ENCODE data around the gene CFAP57. TPM values are rescaled to one million over a fixed set of nuclear protein-coding genes. Genes with fewer than 3 reads are reported as not detected.
A peak's percentile ranks its signal among the peaks of the same experiment; 100 is the strongest.

The CFAP57 gene
- total RNA-seq, 4 donors from 2014 or later = 0.10 to 0.81 (median 0.11) TPM; not detected in 1

DNA sequence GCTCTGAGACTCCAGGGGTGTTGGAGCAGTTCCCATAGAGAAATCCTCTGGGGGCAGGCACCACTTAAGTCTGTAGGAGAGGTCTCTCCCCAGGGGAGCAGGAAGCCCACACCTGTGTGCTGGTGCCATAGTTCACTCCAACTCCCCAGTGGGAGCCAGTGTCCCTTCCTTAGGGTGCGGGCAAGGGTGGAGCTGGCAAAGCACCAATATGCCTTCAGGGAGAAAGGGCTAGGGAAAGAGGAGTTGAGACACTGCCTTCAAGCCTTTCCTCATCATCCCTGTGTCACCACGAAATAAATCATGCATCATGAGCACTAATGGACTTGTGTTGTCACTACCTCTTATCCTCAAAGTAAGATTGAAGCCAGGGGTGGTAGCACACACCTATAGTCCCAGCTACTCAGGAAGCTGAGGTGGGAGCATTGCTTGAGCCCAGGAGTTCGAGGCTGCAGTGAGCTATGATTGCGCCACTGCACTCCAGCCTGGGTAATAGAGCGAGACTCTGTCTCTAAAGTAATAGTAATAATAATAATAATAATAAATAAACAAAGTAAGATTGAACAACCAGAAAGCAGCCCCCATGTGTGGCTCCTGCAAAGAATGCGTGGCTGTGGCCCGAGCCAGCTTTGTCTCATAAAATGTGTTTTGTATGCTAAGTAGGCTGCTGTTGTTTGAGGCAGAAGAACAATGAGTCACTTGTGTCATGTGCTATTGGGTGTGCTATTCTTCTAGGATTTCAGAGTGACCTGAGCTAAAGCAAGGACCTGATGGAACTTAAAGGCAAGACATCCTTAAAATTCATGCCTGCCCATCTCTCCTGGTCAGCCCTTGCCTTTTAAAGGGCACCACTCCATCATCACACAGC is 122.0 kb downstream of the CFAP57 start:
- no peak for DNase-seq (ENCODE audit: low spot score in 2 of 2)
- Histone ChIP-seq H3K9me3 (no peaks in the 10 kb centered on the region), H3K27ac (peak overlapping the region; percentile 73), H3K36me3 (no peaks in the 10 kb centered on the region), H3K4me1 (peaks cover 36% of the 10 kb centered on the region), H3K4me3 (no peak overlapping the region), H3K27me3 (no peaks in the 10 kb centered on the region)
- 62% methylated on average over 7 of the region's 7 CpGs for WGBS
- TF ChIP-seq POLR2A (IDR thresholded peaks at IDR 0.05) = no peak

DNA sequence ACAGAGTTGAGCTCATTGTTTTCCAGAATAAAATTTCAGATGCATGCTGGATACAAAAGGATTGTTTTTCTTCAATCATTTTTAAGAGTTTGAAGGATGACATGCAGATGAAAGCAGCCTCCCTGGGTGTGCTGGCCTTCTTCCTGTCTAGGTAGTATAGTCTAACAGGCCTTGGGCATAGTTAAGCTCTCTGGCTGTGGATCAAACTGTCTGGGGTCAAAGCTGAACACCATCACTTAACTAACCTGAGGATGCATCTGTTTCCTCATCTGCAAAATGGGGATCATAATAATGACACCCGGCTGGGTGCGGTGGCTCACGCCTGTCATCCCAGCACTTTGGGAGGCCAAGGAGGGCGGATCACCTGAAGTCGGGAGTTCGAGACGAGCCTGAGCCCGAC is 122.6 kb downstream of the CFAP57 start:
- Histone ChIP-seq H3K27ac (peak overlapping the region; percentile 73), H3K9me3 (no peaks in the 10 kb centered on the region), H3K36me3 (no peaks in the 10 kb centered on the region), H3K4me1 (peaks cover 36% of the 10 kb centered on the region), H3K27me3 (no peaks in the 10 kb centered on the region), H3K4me3 (no peak overlapping the region)
- no peak for TF ChIP-seq EP300 (IDR thresholded peaks at IDR 0.05)
- no peak for TF ChIP-seq POLR2AphosphoS5 (IDR thresholded peaks at IDR 0.05)
- TF ChIP-seq, protein P1, sequence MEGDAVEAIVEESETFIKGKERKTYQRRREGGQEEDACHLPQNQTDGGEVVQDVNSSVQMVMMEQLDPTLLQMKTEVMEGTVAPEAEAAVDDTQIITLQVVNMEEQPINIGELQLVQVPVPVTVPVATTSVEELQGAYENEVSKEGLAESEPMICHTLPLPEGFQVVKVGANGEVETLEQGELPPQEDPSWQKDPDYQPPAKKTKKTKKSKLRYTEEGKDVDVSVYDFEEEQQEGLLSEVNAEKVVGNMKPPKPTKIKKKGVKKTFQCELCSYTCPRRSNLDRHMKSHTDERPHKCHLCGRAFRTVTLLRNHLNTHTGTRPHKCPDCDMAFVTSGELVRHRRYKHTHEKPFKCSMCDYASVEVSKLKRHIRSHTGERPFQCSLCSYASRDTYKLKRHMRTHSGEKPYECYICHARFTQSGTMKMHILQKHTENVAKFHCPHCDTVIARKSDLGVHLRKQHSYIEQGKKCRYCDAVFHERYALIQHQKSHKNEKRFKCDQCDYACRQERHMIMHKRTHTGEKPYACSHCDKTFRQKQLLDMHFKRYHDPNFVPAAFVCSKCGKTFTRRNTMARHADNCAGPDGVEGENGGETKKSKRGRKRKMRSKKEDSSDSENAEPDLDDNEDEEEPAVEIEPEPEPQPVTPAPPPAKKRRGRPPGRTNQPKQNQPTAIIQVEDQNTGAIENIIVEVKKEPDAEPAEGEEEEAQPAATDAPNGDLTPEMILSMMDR (IDR thresholded peaks at IDR 0.05) = no peak
- no peak for DNase-seq (ENCODE audit: low spot score in 2 of 2)
- 77% methylated on average over 8 of the region's 8 CpGs for WGBS

DNA sequence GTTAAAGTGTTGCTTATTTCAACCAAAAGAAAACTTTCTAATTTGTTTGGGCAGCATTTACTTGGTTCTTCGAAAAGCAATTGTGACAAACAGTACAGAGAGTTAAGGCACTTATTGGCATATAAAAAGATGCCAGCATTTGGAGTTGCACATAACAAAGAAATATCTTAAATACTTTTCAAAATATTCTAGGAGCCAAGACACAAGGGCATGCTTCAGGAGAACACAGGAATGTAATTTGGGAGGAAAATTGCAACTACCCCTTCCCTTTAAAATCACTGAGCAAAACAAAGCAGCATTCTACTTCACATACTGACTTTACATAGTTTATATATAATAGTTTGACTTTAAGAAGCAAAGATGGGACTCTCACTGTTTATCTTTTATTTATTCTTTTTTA is 124.1 kb downstream of the CFAP57 start:
- no peaks in the 10 kb centered on the region for H3K9me3 ChIP-seq
- WGBS = 45% methylated on average over 1 of the region's 1 CpG
- no peaks in the 10 kb centered on the region for H3K27me3 ChIP-seq
- H3K27ac ChIP-seq = peak overlapping the region; percentile 73
- H3K4me1 ChIP-seq = peaks cover 36% of the 10 kb centered on the region
- H3K4me3 ChIP-seq = no peak overlapping the region
- DNase-seq (ENCODE audit: low spot score in 2 of 2) = no peak
- H3K36me3 ChIP-seq = no peaks in the 10 kb centered on the region
- TF ChIP-seq POLR2A (IDR thresholded peaks at IDR 0.05) (no peak), POLR2AphosphoS5 (IDR thresholded peaks at IDR 0.05) (no peak), EP300 (IDR thresholded peaks at IDR 0.05) (no peak)
- TF ChIP-seq, protein P1 (IDR thresholded peaks at IDR 0.05) = no peak

DNA sequence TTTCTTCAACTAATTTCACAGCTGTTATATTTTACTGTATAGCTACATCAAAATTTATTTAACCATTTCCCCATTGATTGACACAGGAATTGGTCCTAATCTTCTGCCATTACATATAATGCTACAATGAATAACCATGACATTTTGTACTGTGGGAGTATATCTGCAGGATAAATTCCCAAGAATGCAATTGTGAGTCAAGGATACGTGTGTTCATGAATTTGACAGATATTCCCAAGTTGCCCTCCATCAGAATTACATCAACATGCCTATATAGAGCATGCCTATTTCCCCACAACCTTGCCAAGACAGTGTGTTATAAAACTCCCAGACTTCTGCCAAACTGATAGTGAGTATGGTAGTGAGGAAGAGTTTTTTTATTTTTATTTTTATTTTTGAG is 125.9 kb downstream of the CFAP57 start:
- DNase-seq (ENCODE audit: low spot score in 2 of 2) = no peak
- Histone ChIP-seq H3K9me3 (no peaks in the 10 kb centered on the region), H3K4me1 (peaks cover 36% of the 10 kb centered on the region), H3K27me3 (no peaks in the 10 kb centered on the region), H3K4me3 (no peak overlapping the region), H3K27ac (no peak overlapping the region), H3K36me3 (no peaks in the 10 kb centered on the region)
- TF ChIP-seq POLR2AphosphoS5 (IDR thresholded peaks at IDR 0.05) = no peak
- no peak for TF ChIP-seq EP300 (IDR thresholded peaks at IDR 0.05)
- no peak for TF ChIP-seq POLR2A (IDR thresholded peaks at IDR 0.05)
- TF ChIP-seq, protein P1 (IDR thresholded peaks at IDR 0.05) = no peak
- WGBS = 85% methylated on average over 1 of the region's 1 CpG

DNA sequence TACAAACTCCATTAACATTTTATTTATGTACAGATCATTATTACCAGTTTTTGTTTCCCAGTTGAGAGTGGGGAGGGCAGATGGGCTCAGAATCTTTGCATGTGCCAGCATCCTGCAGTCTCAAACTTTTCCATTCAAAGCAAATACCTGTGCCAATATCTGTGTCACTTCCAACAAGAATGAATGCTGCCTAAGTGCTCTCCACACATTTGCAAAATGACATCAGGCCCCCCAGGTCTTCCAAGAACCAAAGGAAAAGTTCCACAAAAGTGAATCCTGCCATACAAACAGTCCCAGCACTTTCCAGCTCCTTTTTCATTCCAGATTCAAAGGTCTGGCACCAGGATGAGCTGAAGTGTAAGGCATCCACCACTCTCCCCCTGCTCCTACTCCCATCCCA is 127.0 kb downstream of the CFAP57 start:
- no peak overlapping the region for H3K4me3 ChIP-seq
- TF ChIP-seq, protein P1 (IDR thresholded peaks at IDR 0.05) = no peak
- no peak for TF ChIP-seq EP300 (IDR thresholded peaks at IDR 0.05)
- TF ChIP-seq POLR2A (IDR thresholded peaks at IDR 0.05) = no peak
- no peak for TF ChIP-seq POLR2AphosphoS5 (IDR thresholded peaks at IDR 0.05)
- no peak for DNase-seq (ENCODE audit: low spot score in 2 of 2)
- H3K27ac ChIP-seq = no peak overlapping the region
- H3K36me3 ChIP-seq = no peaks in the 10 kb centered on the region
- H3K27me3 ChIP-seq = no peaks in the 10 kb centered on the region
- peaks cover 35% of the 10 kb centered on the region for H3K4me1 ChIP-seq
- no peaks in the 10 kb centered on the region for H3K9me3 ChIP-seq

All from suprapubic skin (tissue), 4 donors.